GM12878 (cell line): ENCODE data around the gene TMEM198.

Experiments
- CTCF ChIP-seq, 3 experiments: IDR thresholded peaks in 2 of 3; conservative IDR thresholded peaks in 1 of 3; 2 replicates each; pipeline ENCODE4 v1.5.1; 2011; ENCODE audit warnings: low read depth in 3 of 3, low read length in 3 of 3, mild to moderate bottlenecking in 3 of 3, control low read depth in 2 of 3, moderate library complexity in 2 of 3, inconsistent platforms in 1 of 3, mixed read lengths in 1 of 3; ENCODE audit not compliant: control insufficient read depth in 2 of 3, insufficient read depth in 1 of 3; ENCODE audit errors: extremely low read depth in 1 of 3
- JUND ChIP-seq: IDR thresholded peaks from 2 replicates; pipeline ENCODE4 v1.6.1; 2012; ENCODE audit warnings: low read depth, mild to moderate bottlenecking, low read length, improper control_type of control experiment, moderate library complexity
- POLR2A ChIP-seq: IDR thresholded peaks from 2 replicates; pipeline ENCODE4 v1.6.1; 2011; ENCODE audit warnings: low read depth, mild to moderate bottlenecking, low read length
- SIN3A ChIP-seq: IDR thresholded peaks from 2 replicates; pipeline ENCODE4 v1.6.1; 2012; ENCODE audit warnings: low read depth, low read length, improper control_type of control experiment
- TF ChIP-seq, protein P1 (sequence below): IDR thresholded peaks from 2 replicates; pipeline ENCODE4 v1.6.1; 2011; ENCODE audit warnings: borderline replicate concordance, low read depth, mild to moderate bottlenecking, moderate library complexity, mixed read lengths, low read length; ENCODE audit not compliant: insufficient read depth; ENCODE audit errors: extremely low read length

DNA sequence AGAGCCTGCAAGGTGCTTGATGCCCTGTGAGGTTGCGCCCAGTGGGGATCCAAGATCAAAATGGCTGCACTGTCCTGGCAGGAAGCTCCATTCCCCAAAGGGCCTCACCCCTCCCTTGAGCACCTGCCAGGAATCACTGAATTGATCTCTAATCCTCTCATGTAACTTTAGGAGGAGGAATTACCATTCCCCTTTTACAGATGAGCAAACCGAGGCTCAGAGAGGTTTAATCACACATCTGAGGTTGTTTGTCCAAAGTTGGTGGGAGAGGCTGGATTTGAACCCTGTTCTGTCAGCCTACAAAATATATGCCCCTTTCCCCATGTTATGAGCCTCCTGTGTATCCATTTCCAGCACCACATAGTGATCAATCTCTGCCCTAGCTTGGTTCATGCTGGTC, 19.0 kb upstream of the TMEM198 start:
- TF ChIP-seq SIN3A (no peak), CTCF (IDR thresholded peaks at IDR 0.05 in 2 of 3, conservative IDR thresholded peaks at IDR 0.05 in 1 of 3; ENCODE audit: control insufficient read depth in 2 of 3, extremely low read depth in 1 of 3, insufficient read depth in 1 of 3, low read depth in 3 of 3, low read length in 3 of 3) (no peak), POLR2A (no peak), JUND (no peak)
- TF ChIP-seq, protein P1, sequence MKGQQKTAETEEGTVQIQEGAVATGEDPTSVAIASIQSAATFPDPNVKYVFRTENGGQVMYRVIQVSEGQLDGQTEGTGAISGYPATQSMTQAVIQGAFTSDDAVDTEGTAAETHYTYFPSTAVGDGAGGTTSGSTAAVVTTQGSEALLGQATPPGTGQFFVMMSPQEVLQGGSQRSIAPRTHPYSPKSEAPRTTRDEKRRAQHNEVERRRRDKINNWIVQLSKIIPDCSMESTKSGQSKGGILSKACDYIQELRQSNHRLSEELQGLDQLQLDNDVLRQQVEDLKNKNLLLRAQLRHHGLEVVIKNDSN, result no peak
